HG03108 (cell line): ENCODE data around the gene WEE1.
A peak's percentile ranks its signal among the peaks of the same experiment; 100 is the strongest.

Experiments
- ATAC-seq: cut with Tn5 transposase; IDR thresholded peaks from one replicate; pipeline ENCODE4 v1.9.1; 2021; ENCODE audit warnings: moderate library complexity; ENCODE audit not compliant: unreplicated experiment

The WEE1 gene

GRCh38 chr11:9565822-9566560 is 7.5 kb upstream of the WEE1 start:
- ATAC-seq: peak; percentile 88

GRCh38 chr11:9566561-9567063 is 6.9 kb upstream of the WEE1 start:
- no peak for ATAC-seq

GRCh38 chr11:9567401-9567800 is 6.1 kb upstream of the WEE1 start:
- no peak for ATAC-seq

- ATAC-seq: no peak
Measured at GRCh38 chr11:9568161-9568853, 5.2 kb upstream of the WEE1 start.

GRCh38 chr11:9568854-9569587 is 4.4 kb upstream of the WEE1 start:
- no peak for ATAC-seq

GRCh38 chr11:9569588-9570164 is 3.8 kb upstream of the WEE1 start:
- ATAC-seq: no peak

GRCh38 chr11:9570313-9571025 is 3.0 kb upstream of the WEE1 start:
- ATAC-seq: no peak

- ATAC-seq: no peak
Measured at GRCh38 chr11:9571071-9571762, 2.3 kb upstream of the WEE1 start.

- ATAC-seq: no peak
Measured at GRCh38 chr11:9571763-9572115, 1.7 kb upstream of the WEE1 start.

- peak; percentile 2 for ATAC-seq
Measured at GRCh38 chr11:9573775-9574621, 528 bp downstream of the WEE1 start.

GRCh38 chr11:9574622-9575259 is 1.3 kb downstream of the WEE1 start:
- ATAC-seq: no peak

- no peak for ATAC-seq
Measured at GRCh38 chr11:9575260-9576240, 2.1 kb downstream of the WEE1 start.

- no peak for ATAC-seq
Measured at GRCh38 chr11:9576701-9577381, 3.4 kb downstream of the WEE1 start.

GRCh38 chr11:9577556-9577955 is 4.1 kb downstream of the WEE1 start:
- ATAC-seq: no peak

- no peak for ATAC-seq
Measured at GRCh38 chr11:9580894-9581293, 7.4 kb downstream of the WEE1 start.

- no peak for ATAC-seq
Measured at GRCh38 chr11:9581556-9582161, 8.2 kb downstream of the WEE1 start.

- no peak for ATAC-seq
Measured at GRCh38 chr11:9590717-9591116, 17.2 kb downstream of the WEE1 start.
